Measurements from ENCODE around the gene AADAC. TPM values are rescaled to one million over a fixed set of nuclear protein-coding genes. Genes with fewer than 3 reads are reported as not detected.
"Not testable (repeated sequence)": the region's sequence is repeated elsewhere in the genome, so short reads cannot be mapped to it uniquely, and the experiment has no call there.

The AADAC gene
- total RNA-seq, 1 donor from 2014 or later: not detected

DNA sequence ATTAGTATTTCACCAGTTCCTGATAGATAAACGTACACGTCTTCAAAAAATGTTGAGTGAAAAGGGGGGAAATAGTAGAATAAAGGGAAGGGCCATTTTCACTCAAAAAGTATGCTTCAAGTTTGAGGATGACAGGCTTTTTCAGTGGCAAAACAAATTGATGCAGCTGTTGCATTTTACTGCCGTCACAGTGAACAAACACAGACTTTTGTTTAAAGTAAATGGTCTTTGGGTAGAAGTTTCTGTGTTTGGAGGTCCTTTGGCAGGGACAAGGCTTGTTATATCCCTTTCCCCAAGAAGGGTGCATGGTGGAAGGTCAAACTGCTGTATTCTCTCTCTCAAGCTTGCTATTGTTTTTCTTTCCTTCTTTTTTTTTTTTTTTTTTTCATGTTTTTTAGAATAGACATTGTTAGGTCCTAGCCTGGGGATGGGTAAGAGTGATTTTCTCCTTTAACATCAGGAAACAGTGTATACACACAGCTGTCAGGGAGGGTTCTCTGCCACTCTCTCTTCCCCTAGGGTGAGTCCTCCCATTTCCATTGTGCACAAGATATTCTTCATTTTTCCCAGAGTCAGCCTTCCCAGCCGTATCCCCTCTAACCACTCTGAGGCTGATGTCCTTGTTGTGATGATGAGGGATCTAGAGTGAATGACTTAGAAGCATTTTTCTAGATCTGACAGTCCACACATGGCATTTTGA is 52.9 kb downstream of the AADAC start:
- DNase-seq (ENCODE audit: low spot score, unreplicated experiment): no peak
- H3K4me1 Mint-ChIP-seq (ENCODE audit: low read depth): peaks cover 21% of the 10 kb centered on the region
- TF ChIP-seq, protein P1, sequence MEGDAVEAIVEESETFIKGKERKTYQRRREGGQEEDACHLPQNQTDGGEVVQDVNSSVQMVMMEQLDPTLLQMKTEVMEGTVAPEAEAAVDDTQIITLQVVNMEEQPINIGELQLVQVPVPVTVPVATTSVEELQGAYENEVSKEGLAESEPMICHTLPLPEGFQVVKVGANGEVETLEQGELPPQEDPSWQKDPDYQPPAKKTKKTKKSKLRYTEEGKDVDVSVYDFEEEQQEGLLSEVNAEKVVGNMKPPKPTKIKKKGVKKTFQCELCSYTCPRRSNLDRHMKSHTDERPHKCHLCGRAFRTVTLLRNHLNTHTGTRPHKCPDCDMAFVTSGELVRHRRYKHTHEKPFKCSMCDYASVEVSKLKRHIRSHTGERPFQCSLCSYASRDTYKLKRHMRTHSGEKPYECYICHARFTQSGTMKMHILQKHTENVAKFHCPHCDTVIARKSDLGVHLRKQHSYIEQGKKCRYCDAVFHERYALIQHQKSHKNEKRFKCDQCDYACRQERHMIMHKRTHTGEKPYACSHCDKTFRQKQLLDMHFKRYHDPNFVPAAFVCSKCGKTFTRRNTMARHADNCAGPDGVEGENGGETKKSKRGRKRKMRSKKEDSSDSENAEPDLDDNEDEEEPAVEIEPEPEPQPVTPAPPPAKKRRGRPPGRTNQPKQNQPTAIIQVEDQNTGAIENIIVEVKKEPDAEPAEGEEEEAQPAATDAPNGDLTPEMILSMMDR (IDR thresholded peaks at IDR 0.05; ENCODE audit: unreplicated experiment): no peak
- peak overlapping the region; percentile 12 for H3K27ac Mint-ChIP-seq
- H3K4me3 Mint-ChIP-seq (ENCODE audit: low read depth): no peak overlapping the region
- no peaks in the 10 kb centered on the region for H3K36me3 Mint-ChIP-seq (ENCODE audit: insufficient read depth)
- H3K27me3 Mint-ChIP-seq: no peaks in the 10 kb centered on the region
- H3K9me3 Mint-ChIP-seq (ENCODE audit: low read depth): no peaks in the 10 kb centered on the region

DNA sequence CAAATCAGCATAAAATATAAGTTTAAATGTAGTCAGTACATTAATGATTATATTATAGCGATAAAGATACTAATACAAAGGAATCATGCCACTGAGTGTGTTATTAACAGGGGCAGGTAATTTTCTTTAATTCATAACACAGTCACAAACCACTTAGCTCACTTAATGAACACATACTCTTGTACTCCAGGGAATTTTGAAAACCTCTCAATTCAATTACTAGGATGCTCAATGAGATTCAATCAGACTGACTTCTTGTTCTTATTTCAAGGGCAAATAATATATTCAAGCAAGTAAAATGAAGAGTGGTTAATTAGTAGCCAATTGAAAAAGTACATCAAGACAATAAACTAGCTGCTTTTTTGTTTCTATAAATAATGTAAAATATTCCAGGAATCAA is 53.8 kb downstream of the AADAC start:
- Mint-ChIP-seq H3K9me3 (ENCODE audit: low read depth) (no peaks in the 10 kb centered on the region), H3K4me1 (ENCODE audit: low read depth) (peaks cover 21% of the 10 kb centered on the region), H3K27me3 (no peaks in the 10 kb centered on the region), H3K36me3 (ENCODE audit: insufficient read depth) (no peaks in the 10 kb centered on the region), H3K27ac (no peak overlapping the region), H3K4me3 (ENCODE audit: low read depth) (no peak overlapping the region)
- DNase-seq (ENCODE audit: low spot score, unreplicated experiment): no peak
- TF ChIP-seq, protein P1 (IDR thresholded peaks at IDR 0.05; ENCODE audit: unreplicated experiment): no peak

DNA sequence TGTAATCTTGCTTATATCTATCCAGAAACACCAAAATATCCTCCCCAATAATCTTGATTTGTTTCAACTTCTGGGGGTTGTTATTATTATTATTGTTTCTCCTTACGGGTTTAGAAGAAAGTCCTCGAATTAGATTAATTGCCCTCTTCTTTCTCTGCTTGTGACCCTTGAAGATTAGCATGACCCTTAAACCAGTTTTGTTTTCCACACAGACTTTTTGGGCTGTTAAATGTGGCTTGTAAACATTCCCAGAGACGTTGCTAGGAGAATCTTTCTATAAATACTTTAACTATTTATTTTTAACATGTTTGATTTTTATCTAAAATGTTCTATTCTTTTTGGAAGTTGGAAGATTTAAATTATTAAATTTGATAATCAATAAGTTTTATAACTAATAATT is 55.3 kb downstream of the AADAC start:
- Mint-ChIP-seq H3K4me3 (ENCODE audit: low read depth) (no peak overlapping the region), H3K9me3 (ENCODE audit: low read depth) (no peaks in the 10 kb centered on the region), H3K27ac (peak overlapping the region; percentile 18), H3K36me3 (ENCODE audit: insufficient read depth) (no peaks in the 10 kb centered on the region), H3K27me3 (no peaks in the 10 kb centered on the region), H3K4me1 (ENCODE audit: low read depth) (peaks cover 21% of the 10 kb centered on the region)
- TF ChIP-seq, protein P1 (IDR thresholded peaks at IDR 0.05; ENCODE audit: unreplicated experiment): no peak
- no peak for DNase-seq (ENCODE audit: low spot score, unreplicated experiment)

DNA sequence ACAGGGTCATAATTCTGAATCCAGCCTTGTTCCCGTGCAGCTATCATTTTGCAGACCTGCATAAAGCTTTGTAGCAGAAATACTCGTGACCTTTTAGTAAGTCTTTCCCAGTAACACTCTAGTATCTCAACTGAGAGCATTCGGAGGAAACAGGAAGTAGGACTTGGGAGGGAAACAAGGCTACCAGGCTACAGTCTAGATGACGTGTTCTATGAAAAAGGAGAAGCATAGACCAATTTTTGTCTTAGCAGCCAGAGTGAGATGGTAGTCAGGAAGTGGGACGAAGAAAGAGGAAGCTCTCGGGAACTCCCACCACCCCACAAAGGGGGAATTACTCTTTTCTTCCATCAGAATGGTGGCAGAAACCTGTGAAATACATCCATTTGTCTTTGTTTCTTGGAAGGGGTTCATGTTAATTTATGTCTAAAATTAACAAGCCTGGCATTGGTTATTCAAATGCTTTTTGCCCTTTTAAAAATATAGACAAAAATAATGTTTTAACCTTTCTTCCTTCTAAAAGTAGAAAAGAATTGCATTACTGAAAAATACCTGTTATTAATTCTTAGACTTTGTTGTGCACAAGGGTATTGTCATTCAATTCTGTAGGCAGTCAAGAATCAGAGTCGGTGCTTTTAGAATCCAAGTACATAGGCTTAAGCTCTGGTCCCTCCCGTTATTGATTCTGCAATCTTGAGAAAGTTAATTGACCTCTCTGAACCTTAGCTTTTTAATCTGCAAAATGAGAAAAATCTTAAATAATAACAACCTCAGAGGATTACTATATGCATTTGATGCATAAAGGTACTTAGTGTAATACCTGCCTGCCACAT is 57.9 kb downstream of the AADAC start:
- peak overlapping the region; percentile 53 for H3K27ac Mint-ChIP-seq

DNA sequence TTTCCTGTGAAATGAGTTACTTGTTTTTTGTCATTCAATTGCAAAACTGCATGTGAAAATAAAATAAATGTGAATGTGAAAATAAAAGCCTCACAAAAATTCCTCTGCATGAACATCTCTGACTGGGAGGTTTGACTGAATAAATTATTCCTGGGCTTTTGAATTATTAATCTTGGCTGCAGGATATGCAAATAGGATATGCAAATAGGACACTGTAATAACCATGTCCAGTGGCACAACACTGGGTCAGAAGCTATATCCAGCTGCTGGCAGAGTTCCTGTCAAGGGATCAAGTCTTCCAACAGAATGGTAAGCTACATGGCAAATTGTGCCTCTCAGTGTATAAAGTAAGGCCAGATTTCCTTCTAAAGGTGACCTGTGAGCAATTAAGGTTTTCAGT is 59.5 kb downstream of the AADAC start, which contains the start of gene SUCNR1:
SUCNR1 (plus strand) TSS at position 246 of the 400 bp plus-strand sequence. CDS start 6,250 bp downstream, outside the sequence.
- Mint-ChIP-seq H3K27me3 (no peaks in the 10 kb centered on the region), H3K9me3 (ENCODE audit: low read depth) (no peaks in the 10 kb centered on the region), H3K4me1 (ENCODE audit: low read depth) (peaks cover 15% of the 10 kb centered on the region), H3K4me3 (ENCODE audit: low read depth) (no peak within 1 kb of the TSS), H3K27ac (no peak within 1 kb of the TSS), H3K36me3 (ENCODE audit: insufficient read depth) (no peaks in the 10 kb centered on the region)
- TF ChIP-seq, protein P1 (IDR thresholded peaks at IDR 0.05; ENCODE audit: unreplicated experiment): no peak
- no peak for DNase-seq (ENCODE audit: low spot score, unreplicated experiment)

More for the DNA sequence above, 57.9 kb downstream of the AADAC start:
- H3K27me3 Mint-ChIP-seq: no peaks in the 10 kb centered on the region
- H3K9me3 Mint-ChIP-seq (ENCODE audit: low read depth): no peaks in the 10 kb centered on the region
- DNase-seq (ENCODE audit: low spot score, unreplicated experiment): no peak
- TF ChIP-seq, protein P1 (IDR thresholded peaks at IDR 0.05; ENCODE audit: unreplicated experiment): no peak
- H3K4me3 Mint-ChIP-seq (ENCODE audit: low read depth): no peak overlapping the region
- peaks cover 20% of the 10 kb centered on the region for H3K4me1 Mint-ChIP-seq (ENCODE audit: low read depth)
- no peaks in the 10 kb centered on the region for H3K36me3 Mint-ChIP-seq (ENCODE audit: insufficient read depth)

DNA sequence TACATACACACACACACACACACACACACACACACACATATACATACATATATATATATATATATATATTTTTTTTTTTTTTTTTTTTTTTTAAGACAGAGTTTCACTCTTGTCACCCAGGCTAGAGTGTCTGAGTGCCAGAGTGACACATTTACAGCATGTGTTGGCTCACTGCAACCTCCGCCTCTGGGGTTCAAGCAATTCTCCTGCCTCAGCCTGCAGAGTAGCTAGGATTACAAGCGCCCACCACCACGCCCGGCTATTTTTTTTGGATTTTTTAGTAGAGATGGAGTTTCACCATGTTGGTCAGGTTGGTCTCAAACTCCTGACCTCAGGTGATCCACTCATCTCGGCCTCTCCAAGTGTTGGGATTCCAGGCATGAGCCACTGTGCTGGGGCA is 60.2 kb downstream of the AADAC start:
- not testable (repeated sequence) for H3K36me3 Mint-ChIP-seq (ENCODE audit: insufficient read depth); DNase-seq (ENCODE audit: low spot score, unreplicated experiment); H3K27ac Mint-ChIP-seq; H3K4me3 Mint-ChIP-seq (ENCODE audit: low read depth); H3K27me3 Mint-ChIP-seq; H3K4me1 Mint-ChIP-seq (ENCODE audit: low read depth); H3K9me3 Mint-ChIP-seq (ENCODE audit: low read depth)
